HepG2 (cell line): ENCODE data around the gene CNGA3. TPM values are rescaled to one million over a fixed set of nuclear protein-coding genes. Genes with fewer than 3 reads are reported as not detected.
A peak's percentile ranks its signal among the peaks of the same experiment; 100 is the strongest.

Source experiments
- ATAC-seq: fragments of 200-7000 bp; cut with Tn5 transposase; 3 replicates; pipeline ENCODE4 v1.9.1; 2020; ENCODE audit warnings: mild to moderate bottlenecking, moderate library complexity
- BruUV-seq: library from RNA; stranded (reverse); fragments of 400-500 nt; replicated peaks from 2 replicates; lab custom pipeline; 2021; lab: Mats Ljungman, UMichigan
- CTCF ChIA-PET: fragments of 300-600 bp; formaldehyde crosslinking; extraction: SDS; loops from one replicate; lab custom pipeline; 2021; ENCODE audit warnings: low total read pairs, inconsistent platforms, low intra/inter-chr PET ratio; lab: Yijun Ruan, JAX
- POLR2A ChIA-PET: fragments of 350-600 bp; sonication (Branson Sonifier 250); formaldehyde crosslinking; loops from one replicate; lab custom pipeline; 2020; ENCODE audit warnings: antibody characterized with exemption, inconsistent platforms; lab: Yijun Ruan, JAX
- DNase-seq: peaks from one replicate; pipeline ENCODE4 v3.0.0-alpha.2; 2015; ENCODE audit warnings: low spot score
- FAIRE-seq: peaks from 3 replicates; lab custom pipeline; 2011; peaks lifted over from hg19 to GRCh38; lab: Jason Lieb, UNC
- H2AFZ ChIP-seq: one replicate; pipeline ENCODE4 v1.6.1; 2011; ENCODE audit warnings: low read length, inconsistent platforms
- H3K27ac ChIP-seq: fragments of 300-600 bp; 3 replicates; pipeline ENCODE4 v1.8.0; 2011; ENCODE audit warnings: mixed run types, mild to moderate bottlenecking, mixed read lengths, low read length, inconsistent platforms; ENCODE audit not compliant: insufficient read depth; ENCODE audit errors: extremely low read length
- H3K27me3 ChIP-seq, 2 experiments: fragments of 200-600 bp in 1 of 2; 2 replicates in 1 of 2; 3 replicates in 1 of 2; pipeline versions ENCODE4 v1.6.0 to v1.8.0; 2011; ENCODE audit warnings: low read length in 2 of 2, mild to moderate bottlenecking in 2 of 2, moderate library complexity in 2 of 2, inconsistent platforms in 1 of 2; ENCODE audit not compliant: insufficient read depth in 2 of 2, control insufficient read depth in 1 of 2
- H3K36me3 ChIP-seq, 2 experiments: fragments of 200-600 bp in 1 of 2; replicated peaks in 1 of 2; 2 replicates in 1 of 2; 3 replicates in 1 of 2; pipeline versions ENCODE4 v1.5.1 to v1.8.0; 2011; ENCODE audit warnings: low read length in 2 of 2, inconsistent platforms in 1 of 2; ENCODE audit not compliant: insufficient read depth in 2 of 2, control insufficient read depth in 1 of 2
- H3K4me1 ChIP-seq: 2 replicates; pipeline ENCODE4 v1.5.1; 2012; ENCODE audit warnings: low read length, inconsistent platforms; ENCODE audit not compliant: insufficient read depth
- H3K4me2 ChIP-seq: 2 replicates; pipeline ENCODE4 v1.6.0; 2011; ENCODE audit warnings: low read depth, low read length, inconsistent platforms
- H3K4me3 ChIP-seq, 3 experiments: fragments of 200-600 bp in 1 of 3; sonication (generic), shearing (Covaris generic) in 1 of 3; replicated peaks in 1 of 3; 2 replicates each; pipeline ENCODE4 v1.5.1; 2011 to 2016; ENCODE audit warnings: low read length in 3 of 3, inconsistent platforms in 2 of 3, low read depth in 2 of 3, mild to moderate bottlenecking in 2 of 3, control low read depth in 1 of 3, mixed read lengths in 1 of 3; ENCODE audit not compliant: insufficient read depth in 1 of 3
- H3K79me2 ChIP-seq: one replicate; pipeline ENCODE4 v1.6.1; 2011; ENCODE audit warnings: low read length, inconsistent platforms; ENCODE audit not compliant: insufficient read depth
- H3K9ac ChIP-seq: 2 replicates; pipeline ENCODE4 v1.6.0; 2011; ENCODE audit warnings: mild to moderate bottlenecking, low read depth, low read length, inconsistent platforms; ENCODE audit not compliant: insufficient read depth
- H3K9me3 ChIP-seq: 2 replicates; pipeline ENCODE4 v1.5.1; 2012; ENCODE audit warnings: mild to moderate bottlenecking, low read length
- H4K20me1 ChIP-seq: 2 replicates; pipeline ENCODE4 v1.6.0; 2011; ENCODE audit warnings: inconsistent platforms, mild to moderate bottlenecking, low read length, moderate library complexity; ENCODE audit not compliant: insufficient read depth
- IKZF1 ChIP-seq: fragments of 450-650 bp; IDR thresholded peaks from 2 replicates; pipeline ENCODE4 v1.7.1; 2016
- KDM6A ChIP-seq: IDR thresholded peaks from 2 replicates; pipeline ENCODE4 v1.6.1; 2016; ENCODE audit warnings: low read depth
- SRSF1 ChIP-seq: fragments of 200-400 bp; formaldehyde crosslinking; optimal IDR thresholded peaks from 2 replicates; pipeline ENCODE3; 2017; ENCODE audit warnings: mild to moderate bottlenecking, low read depth, low read length, moderate library complexity
- TCF12 ChIP-seq, 2 experiments: fragments of 450-650 bp in 1 of 2; sonication (generic) in 1 of 2; formaldehyde crosslinking in 1 of 2; IDR thresholded peaks; 2 replicates each; pipeline versions ENCODE4 v1.6.1 to v1.8.0; 2017 to 2022; ENCODE audit warnings: antibody characterized with exemption in 1 of 2, mild to moderate bottlenecking in 1 of 2, missing genetic modification reagents in 1 of 2, moderate library complexity in 1 of 2
- ZNF317 ChIP-seq: sonication (generic); formaldehyde crosslinking; IDR thresholded peaks from 2 replicates; pipeline ENCODE4 v1.5.0; 2020; ENCODE audit warnings: mild to moderate bottlenecking, missing genetic modification reagents
- ZNF672 ChIP-seq: sonication (generic); formaldehyde crosslinking; IDR thresholded peaks from 2 replicates; pipeline ENCODE4 v1.8.1; 2022; ENCODE audit warnings: missing genetic modification reagents
- in situ Hi-C: cut with HindIII; loops from 2 replicates; pipeline ENCODE4 v1.10.0; 2017; ENCODE audit warnings: low pct_unique_long_range_greater_than_20kb; ENCODE audit not compliant: extremely low pct_ligation_motif_present
- intact Hi-C: fragments of 100-400 bp; cut with micrococcal nuclease; formaldehyde crosslinking; loops from one replicate; pipeline ENCODE4 v1.10.0; 2022; ENCODE audit not compliant: unreplicated experiment
- polyA plus RNA-seq, 8 experiments: library from polyadenylated mRNA; depleted of rRNA in 3 of 8; stranded (reverse) in 7 of 8; unstranded in 1 of 8; fragments of >200 nt; fragmentation: Illumina TruSeq in 4 of 8; extraction: Trizol in 4 of 8; gene quantifications; 2 replicates each; pipeline versions ENCODE4 v1.2.1 to v1.2.3, GENCODE V29; 2011 to 2016; ENCODE audit warnings: low read depth in 4 of 8, missing spikeins in 1 of 8, mixed read lengths in 1 of 8; ENCODE audit not compliant: insufficient read depth in 1 of 8
- total RNA-seq, 5 experiments: library from RNA; depleted of rRNA; stranded (reverse); fragments of >200 nt; fragmentation: Illumina TruSeq; extraction: Trizol; gene quantifications; 2 replicates each; pipeline ENCODE4 v1.2.3, GENCODE V29; 2016; ENCODE audit warnings: low read depth in 1 of 5
- TF ChIP-seq, protein P1 (sequence below): IDR thresholded peaks from 2 replicates; pipeline ENCODE4 v1.6.1; 2016; ENCODE audit warnings: low read depth, missing genetic modification reagents, missing compliant biosample characterization
- TF ChIP-seq, protein P2 (sequence below): sonication (generic); formaldehyde crosslinking; IDR thresholded peaks from 2 replicates; pipeline ENCODE4 v1.8.1; 2023; ENCODE audit warnings: missing genetic modification reagents, mild to moderate bottlenecking, borderline replicate concordance

The CNGA3 gene
- total and polyA plus RNA-seq, 2 of the 13 experiments (the other 11 are each of a cell fraction or from before 2014, with no cell fraction given): not detected

DNA sequence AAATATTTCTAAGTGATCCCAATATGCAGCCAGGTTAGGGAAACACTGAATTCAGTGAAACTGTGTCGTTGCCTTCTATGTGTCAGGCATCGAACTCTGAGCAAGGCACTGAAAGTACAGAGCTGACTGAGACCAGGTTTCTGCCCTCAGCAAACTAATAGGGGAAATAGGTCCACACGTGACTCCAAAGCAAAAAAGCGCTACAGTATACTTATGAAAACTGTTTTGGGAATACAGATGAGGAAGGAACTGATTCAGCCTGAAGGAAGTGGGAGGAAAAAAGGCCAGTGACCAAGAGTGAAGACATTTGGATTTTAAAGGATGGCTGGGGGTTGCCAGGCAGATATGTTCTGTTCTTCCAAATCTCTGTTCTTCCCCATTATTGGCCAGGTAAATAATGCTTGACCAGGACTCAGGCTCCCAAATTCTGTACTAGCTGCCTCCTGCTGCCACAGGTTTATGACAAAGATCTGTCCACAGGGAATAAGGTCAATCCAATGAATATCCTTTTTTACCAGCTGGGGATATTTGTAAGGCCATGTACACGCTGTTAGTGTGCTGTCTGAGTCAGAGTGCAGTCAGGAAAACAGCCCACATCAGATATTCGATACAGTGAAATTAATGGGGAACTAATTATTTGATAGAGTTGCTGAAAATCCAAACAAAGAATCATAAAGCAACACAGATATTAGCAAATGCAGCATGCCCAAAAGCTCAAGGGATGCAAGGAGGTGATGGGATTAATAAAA, 73.9 kb downstream of the CNGA3 start (continued):
- TF ChIP-seq, protein P1, sequence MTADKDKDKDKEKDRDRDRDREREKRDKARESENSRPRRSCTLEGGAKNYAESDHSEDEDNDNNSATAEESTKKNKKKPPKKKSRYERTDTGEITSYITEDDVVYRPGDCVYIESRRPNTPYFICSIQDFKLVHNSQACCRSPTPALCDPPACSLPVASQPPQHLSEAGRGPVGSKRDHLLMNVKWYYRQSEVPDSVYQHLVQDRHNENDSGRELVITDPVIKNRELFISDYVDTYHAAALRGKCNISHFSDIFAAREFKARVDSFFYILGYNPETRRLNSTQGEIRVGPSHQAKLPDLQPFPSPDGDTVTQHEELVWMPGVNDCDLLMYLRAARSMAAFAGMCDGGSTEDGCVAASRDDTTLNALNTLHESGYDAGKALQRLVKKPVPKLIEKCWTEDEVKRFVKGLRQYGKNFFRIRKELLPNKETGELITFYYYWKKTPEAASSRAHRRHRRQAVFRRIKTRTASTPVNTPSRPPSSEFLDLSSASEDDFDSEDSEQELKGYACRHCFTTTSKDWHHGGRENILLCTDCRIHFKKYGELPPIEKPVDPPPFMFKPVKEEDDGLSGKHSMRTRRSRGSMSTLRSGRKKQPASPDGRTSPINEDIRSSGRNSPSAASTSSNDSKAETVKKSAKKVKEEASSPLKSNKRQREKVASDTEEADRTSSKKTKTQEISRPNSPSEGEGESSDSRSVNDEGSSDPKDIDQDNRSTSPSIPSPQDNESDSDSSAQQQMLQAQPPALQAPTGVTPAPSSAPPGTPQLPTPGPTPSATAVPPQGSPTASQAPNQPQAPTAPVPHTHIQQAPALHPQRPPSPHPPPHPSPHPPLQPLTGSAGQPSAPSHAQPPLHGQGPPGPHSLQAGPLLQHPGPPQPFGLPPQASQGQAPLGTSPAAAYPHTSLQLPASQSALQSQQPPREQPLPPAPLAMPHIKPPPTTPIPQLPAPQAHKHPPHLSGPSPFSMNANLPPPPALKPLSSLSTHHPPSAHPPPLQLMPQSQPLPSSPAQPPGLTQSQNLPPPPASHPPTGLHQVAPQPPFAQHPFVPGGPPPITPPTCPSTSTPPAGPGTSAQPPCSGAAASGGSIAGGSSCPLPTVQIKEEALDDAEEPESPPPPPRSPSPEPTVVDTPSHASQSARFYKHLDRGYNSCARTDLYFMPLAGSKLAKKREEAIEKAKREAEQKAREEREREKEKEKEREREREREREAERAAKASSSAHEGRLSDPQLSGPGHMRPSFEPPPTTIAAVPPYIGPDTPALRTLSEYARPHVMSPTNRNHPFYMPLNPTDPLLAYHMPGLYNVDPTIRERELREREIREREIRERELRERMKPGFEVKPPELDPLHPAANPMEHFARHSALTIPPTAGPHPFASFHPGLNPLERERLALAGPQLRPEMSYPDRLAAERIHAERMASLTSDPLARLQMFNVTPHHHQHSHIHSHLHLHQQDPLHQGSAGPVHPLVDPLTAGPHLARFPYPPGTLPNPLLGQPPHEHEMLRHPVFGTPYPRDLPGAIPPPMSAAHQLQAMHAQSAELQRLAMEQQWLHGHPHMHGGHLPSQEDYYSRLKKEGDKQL: no peak
- no peak for TF ChIP-seq KDM6A (CRISPR knock-in tag)

DNA sequence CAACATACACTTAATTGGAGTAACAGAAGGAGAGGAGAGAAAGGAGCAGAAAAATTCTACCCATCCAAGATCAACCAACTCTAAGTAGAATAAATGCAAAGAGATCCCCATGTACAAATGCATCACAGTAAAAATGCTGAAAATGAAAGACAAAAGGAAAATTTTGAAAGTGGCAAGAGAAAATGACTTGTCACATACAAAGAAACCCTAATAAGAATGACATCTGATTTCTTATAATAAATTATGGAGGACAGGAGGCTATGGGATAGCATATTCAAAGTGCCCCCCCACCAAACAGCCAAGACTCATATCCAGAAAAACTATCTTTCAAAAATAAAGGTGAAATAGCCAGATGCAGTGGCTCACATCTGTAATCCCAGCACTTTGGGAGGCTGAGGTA, 76.2 kb downstream of the CNGA3 start:
- H4K20me1 ChIP-seq: no peaks in the 10 kb centered on the region
- no peak overlapping the region for H3K9ac ChIP-seq
- peak; percentile 98 for TF ChIP-seq ZNF317 (CRISPR knock-in tag)
- TF ChIP-seq IKZF1: no peak
- TF ChIP-seq TCF12 (IDR thresholded peaks at IDR 0.05): no peak
- no peak for TF ChIP-seq TCF12 (CRISPR knock-in tag; IDR thresholded peaks at IDR 0.05)
- TF ChIP-seq, protein P2, sequence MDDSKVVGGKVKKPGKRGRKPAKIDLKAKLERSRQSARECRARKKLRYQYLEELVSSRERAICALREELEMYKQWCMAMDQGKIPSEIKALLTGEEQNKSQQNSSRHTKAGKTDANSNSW (CRISPR knock-in tag): no peak
- no peak for TF ChIP-seq SRSF1
- no peak for TF ChIP-seq ZNF672 (CRISPR knock-in tag)
- ChIA-PET POLR2A (no interaction called here), CTCF (no interaction called here)
- H3K4me2 ChIP-seq: no peak overlapping the region
- BruUV-seq: no TSS peak
- H3K4me1 ChIP-seq: no peaks in the 10 kb centered on the region
- ATAC-seq (no peak), DNase-seq (no peak), FAIRE-seq (no peak)
- intact Hi-C loops: no loop called here
- in situ Hi-C loops: loop anchor here (25.0 kb wide), 1 partner anchor 415 kb away; no protein-coding TSS in a partner anchor
- no peaks in the 10 kb centered on the region for H3K36me3 ChIP-seq
- peaks cover 7% of the 10 kb centered on the region; the same call in 1 of the 2 replicates for H3K9me3 ChIP-seq
- H3K79me2 ChIP-seq: no peaks in the 10 kb centered on the region
- no peak overlapping the region for H3K27ac ChIP-seq
- H2AFZ ChIP-seq: no peak overlapping the region
- H3K27me3 ChIP-seq: peaks cover 0 to 1% of the 10 kb centered on the region in 2 experiments; a peak in 1 of 5 replicates
- H3K4me3 ChIP-seq: no peak overlapping the region
